Measurements from ENCODE around the gene UBD. TPM values are rescaled to one million over a fixed set of nuclear protein-coding genes. Genes with fewer than 3 reads are reported as not detected.

The UBD gene
- total RNA-seq, 6 experiments from 2014 or later, result 2.2 to 189 (median 37.1) TPM

DNA sequence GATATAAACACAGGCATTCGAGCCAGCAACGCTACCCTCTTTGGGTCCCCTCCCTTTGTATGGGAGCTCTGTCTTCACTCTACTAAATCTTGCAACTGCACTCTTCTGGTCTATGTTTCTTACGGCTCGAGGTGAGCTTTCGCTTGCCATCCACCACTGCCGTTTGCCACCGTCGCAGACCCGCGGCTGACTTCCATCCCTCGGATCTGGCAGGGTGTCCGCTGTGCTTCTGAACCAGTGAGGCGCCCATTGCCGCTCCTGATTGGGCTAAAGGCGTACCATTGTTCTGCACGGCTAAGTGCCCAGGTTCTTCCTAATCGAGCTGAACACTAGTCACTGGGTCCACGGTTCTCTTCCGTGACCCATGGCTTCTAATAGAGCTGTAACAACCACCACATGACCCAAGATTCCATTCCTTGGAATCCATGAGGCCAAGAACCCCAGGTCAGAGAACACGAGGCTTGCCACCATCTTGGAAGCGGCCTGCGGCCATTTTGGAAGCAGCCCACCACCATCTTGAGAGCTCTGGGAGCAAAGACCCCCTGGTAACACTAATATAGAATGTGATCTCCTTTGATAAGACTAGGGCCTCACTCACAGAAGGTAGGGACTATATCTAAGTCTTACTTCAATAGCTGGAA lies 973 bp downstream of the UBD start:
- no peak overlapping the region for H3K27ac ChIP-seq
- peaks cover 0 to 1% (median 0%) of the 10 kb centered on the region in 4 donors for H3K4me1 ChIP-seq
- ATAC-seq (no peak), DNase-seq (no peak)
- WGBS (ENCODE audit: insufficient coverage, low coverage, low lambda C conversion rate, missing lambda C conversion rate), result 83% methylated on average over 17 of the region's 22 CpGs
- H3K27me3 ChIP-seq, result no peaks in the 10 kb centered on the region
- H3K36me3 ChIP-seq, result no peaks in the 10 kb centered on the region
- peak overlapping the region in 1 of 3 donors; percentile 11 for H3K4me3 ChIP-seq
- intact Hi-C loops (cut with DNase I), result no loop called here
- H3K9me3 ChIP-seq, result no peaks in the 10 kb centered on the region
- no peak for TF ChIP-seq CTCF (IDR thresholded peaks at IDR 0.05)
- no peak for TF ChIP-seq POLR2A (IDR thresholded peaks at IDR 0.05)

GRCh38 chr6:29557320-29557719 lies 2.2 kb downstream of the UBD start:
- intact Hi-C loops (cut with DNase I), result no loop called here
- DNase-seq (no peak), ATAC-seq (no peak)
- H3K27me3 ChIP-seq, result no peaks in the 10 kb centered on the region
- no peak for TF ChIP-seq CTCF (IDR thresholded peaks at IDR 0.05)
- no peak for TF ChIP-seq POLR2A (IDR thresholded peaks at IDR 0.05)
- H3K27ac ChIP-seq, result no peak overlapping the region
- no peaks in the 10 kb centered on the region for H3K36me3 ChIP-seq
- H3K4me1 ChIP-seq, result peaks cover 0 to 11% (median 0%) of the 10 kb centered on the region in 4 donors
- peak overlapping the region in 1 of 3 donors; percentile 3 for H3K4me3 ChIP-seq
- no peaks in the 10 kb centered on the region for H3K9me3 ChIP-seq

DNA sequence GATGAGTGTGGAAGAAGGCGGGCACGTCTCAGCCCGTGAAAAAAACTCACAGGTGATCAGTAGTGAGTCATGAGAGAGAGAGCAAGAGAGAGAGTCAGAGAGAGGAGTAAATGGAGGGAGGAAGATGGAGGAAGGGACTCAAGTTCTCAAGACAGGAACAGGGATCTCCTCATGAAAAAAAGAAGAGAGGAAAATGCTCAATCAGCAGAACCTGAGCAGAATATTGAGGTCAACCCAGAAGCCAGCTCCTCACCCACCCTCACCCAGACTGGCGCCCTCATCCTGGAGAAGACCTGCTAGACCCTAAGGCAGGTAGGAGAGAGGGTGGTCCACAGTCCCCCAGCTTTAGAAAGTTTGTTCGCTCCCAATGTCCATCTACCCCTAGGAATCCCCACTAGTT lies 4.8 kb downstream of the UBD start:
- H3K27me3 ChIP-seq, result no peaks in the 10 kb centered on the region
- no peak for TF ChIP-seq POLR2A (IDR thresholded peaks at IDR 0.05)

DNA sequence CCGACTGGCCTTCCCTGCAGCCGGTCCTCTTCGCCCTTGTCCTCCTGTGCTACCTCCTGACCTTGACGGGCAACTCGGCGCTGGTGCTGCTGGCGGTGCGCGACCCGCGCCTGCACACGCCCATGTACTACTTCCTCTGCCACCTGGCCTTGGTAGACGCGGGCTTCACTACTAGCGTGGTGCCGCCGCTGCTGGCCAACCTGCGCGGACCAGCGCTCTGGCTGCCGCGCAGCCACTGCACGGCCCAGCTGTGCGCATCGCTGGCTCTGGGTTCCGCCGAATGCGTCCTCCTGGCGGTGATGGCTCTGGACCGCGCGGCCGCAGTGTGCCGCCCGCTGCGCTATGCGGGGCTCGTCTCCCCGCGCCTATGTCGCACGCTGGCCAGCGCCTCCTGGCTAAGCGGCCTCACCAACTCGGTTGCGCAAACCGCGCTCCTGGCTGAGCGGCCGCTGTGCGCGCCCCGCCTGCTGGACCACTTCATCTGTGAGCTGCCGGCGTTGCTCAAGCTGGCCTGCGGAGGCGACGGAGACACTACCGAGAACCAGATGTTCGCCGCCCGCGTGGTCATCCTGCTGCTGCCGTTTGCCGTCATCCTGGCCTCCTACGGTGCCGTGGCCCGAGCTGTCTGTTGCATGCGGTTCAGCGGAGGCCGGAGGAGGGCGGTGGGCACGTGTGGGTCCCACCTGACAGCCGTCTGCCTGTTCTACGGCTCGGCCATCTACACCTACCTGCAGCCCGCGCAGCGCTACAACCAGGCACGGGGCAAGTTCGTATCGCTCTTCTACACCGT lies 6.1 kb downstream of the UBD start:
- DNase-seq (peak in 1 of 3 donors; percentile 54), ATAC-seq (peak; percentile 54 to 72 (median 65))
- no peak for TF ChIP-seq CTCF (IDR thresholded peaks at IDR 0.05)
- no peak for TF ChIP-seq POLR2A (IDR thresholded peaks at IDR 0.05)
- Histone ChIP-seq H3K36me3 (no peaks in the 10 kb centered on the region), H3K4me1 (peaks cover 0 to 11% (median 0%) of the 10 kb centered on the region in 4 donors), H3K9me3 (no peaks in the 10 kb centered on the region), H3K4me3 (peak overlapping the region in 1 of 3 donors; percentile 26), H3K27me3 (no peaks in the 10 kb centered on the region), H3K27ac (no peak overlapping the region)
- WGBS (ENCODE audit: insufficient coverage, low coverage, low lambda C conversion rate, missing lambda C conversion rate), result 18% methylated on average over 22 of the region's 83 CpGs
- intact Hi-C loops (cut with DNase I), result no loop called here

More for the DNA sequence above, 4.8 kb downstream of the UBD start:
- Histone ChIP-seq H3K9me3 (no peaks in the 10 kb centered on the region), H3K36me3 (no peaks in the 10 kb centered on the region), H3K27ac (no peak overlapping the region), H3K4me3 (no peak overlapping the region), H3K4me1 (peaks cover 0 to 11% (median 0%) of the 10 kb centered on the region in 4 donors)
- ATAC-seq (no peak), DNase-seq (no peak)
- 77% methylated on average over 4 of the region's 5 CpGs for WGBS (ENCODE audit: insufficient coverage, low coverage, low lambda C conversion rate, missing lambda C conversion rate)
- intact Hi-C loops (cut with DNase I), result no loop called here

GRCh38 chr6:29552512-29553051 lies 7.0 kb downstream of the UBD start:
- TF ChIP-seq CTCF (IDR thresholded peaks at IDR 0.05) (no peak), POLR2A (IDR thresholded peaks at IDR 0.05) (no peak)
- Histone ChIP-seq H3K9me3 (no peaks in the 10 kb centered on the region), H3K27ac (no peak overlapping the region), H3K27me3 (no peaks in the 10 kb centered on the region), H3K36me3 (no peaks in the 10 kb centered on the region), H3K4me1 (peaks cover 0 to 11% (median 0%) of the 10 kb centered on the region in 4 donors), H3K4me3 (no peak overlapping the region)
- ATAC-seq, result peak in 3 of 4 donors; percentile 45 to 56 (median 54)
- intact Hi-C loops (cut with DNase I), result no loop called here
- DNase-seq, result no peak
- WGBS (ENCODE audit: insufficient coverage, low coverage, low lambda C conversion rate, missing lambda C conversion rate), result 40% methylated on average over 5 of the region's 5 CpGs
